Neural progenitor cell (in vitro differentiated cells): Measurements from ENCODE around the gene CAPN14.

Experiments
- CTCF ChIP-seq: fragments of 200-600 bp; sonication (generic); IDR thresholded peaks from 2 replicates; pipeline ENCODE4 v1.5.1; 2017; ENCODE audit warnings: antibody characterized with exemption, mild to moderate bottlenecking
- EZH2 ChIP-seq: fragments of 200-600 bp; sonication (generic); IDR thresholded peaks from 2 replicates; pipeline ENCODE4 v1.6.1; 2017; ENCODE audit warnings: antibody characterized with exemption, mild to moderate bottlenecking, moderate library complexity

- TF ChIP-seq EZH2 (no peak), CTCF (no peak)
These were observed 18.1 kb downstream of the CAPN14 start for GRCh38 chr2:31199206-31199605.
